ENCODE data around the gene METAP1D. TPM values are rescaled to one million over a fixed set of nuclear protein-coding genes. Genes with fewer than 3 reads are reported as not detected.
A peak's percentile ranks its signal among the peaks of the same experiment; 100 is the strongest.

METAP1D gene
- total and polyA plus RNA-seq, 8 donors = 2.9 to 16.2 (median 4.7) TPM

DNA sequence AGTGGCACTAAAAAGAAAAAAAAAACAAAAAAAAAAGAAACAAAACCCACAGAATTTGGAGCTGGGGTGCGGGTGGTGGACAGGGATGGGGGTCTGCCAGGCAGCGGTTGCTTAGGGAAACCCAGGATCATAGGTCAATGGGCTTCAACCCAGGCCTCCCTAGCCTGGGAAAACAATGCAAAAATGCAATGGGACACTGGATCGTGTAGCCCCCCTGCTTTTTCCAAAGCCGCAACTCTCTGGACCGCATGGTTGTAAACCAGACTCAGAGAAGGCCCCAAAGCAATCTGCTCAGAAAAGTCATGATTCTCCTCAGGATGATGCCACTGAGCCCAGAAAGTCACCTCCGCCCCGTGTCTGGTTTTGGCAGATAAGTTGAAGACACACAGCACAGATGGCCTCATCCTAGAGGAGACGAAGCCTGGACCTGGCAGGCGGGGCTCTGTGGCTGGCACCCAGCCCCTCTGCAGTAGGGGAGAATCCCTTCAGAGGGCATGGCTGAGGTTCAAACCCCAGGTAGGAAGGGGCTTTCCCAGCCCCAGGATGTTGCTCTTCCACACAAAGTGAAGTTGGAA is 97.9 kb downstream of the METAP1D start:
- Histone ChIP-seq H3K36me3 (no peaks in the 10 kb centered on the region), H3K9me3 (no peaks in the 10 kb centered on the region), H3K27ac (no peak overlapping the region), H3K27me3 (peaks cover 81 to 100% (median 100%) of the 10 kb centered on the region in 3 donors), H3K4me1 (peaks cover 70 to 89% (median 77%) of the 10 kb centered on the region in 4 donors), H3K4me3 (no peak overlapping the region)
- WGBS, 5 donors = 23 to 41% (median 31%) methylated on average over 6 to 9 of the region's 9 CpGs
- peak in 1 of 2 donors; percentile 21 for DNase-seq
- intact Hi-C loops (cut with DNase I; ENCODE audit: low total_unique reads) = no loop called here
- TF ChIP-seq EP300 (IDR thresholded peaks at IDR 0.05) (no peak), POLR2A (IDR thresholded peaks at IDR 0.05) (no peak), POLR2AphosphoS5 (IDR thresholded peaks at IDR 0.05) (no peak)
- TF ChIP-seq, protein P1, sequence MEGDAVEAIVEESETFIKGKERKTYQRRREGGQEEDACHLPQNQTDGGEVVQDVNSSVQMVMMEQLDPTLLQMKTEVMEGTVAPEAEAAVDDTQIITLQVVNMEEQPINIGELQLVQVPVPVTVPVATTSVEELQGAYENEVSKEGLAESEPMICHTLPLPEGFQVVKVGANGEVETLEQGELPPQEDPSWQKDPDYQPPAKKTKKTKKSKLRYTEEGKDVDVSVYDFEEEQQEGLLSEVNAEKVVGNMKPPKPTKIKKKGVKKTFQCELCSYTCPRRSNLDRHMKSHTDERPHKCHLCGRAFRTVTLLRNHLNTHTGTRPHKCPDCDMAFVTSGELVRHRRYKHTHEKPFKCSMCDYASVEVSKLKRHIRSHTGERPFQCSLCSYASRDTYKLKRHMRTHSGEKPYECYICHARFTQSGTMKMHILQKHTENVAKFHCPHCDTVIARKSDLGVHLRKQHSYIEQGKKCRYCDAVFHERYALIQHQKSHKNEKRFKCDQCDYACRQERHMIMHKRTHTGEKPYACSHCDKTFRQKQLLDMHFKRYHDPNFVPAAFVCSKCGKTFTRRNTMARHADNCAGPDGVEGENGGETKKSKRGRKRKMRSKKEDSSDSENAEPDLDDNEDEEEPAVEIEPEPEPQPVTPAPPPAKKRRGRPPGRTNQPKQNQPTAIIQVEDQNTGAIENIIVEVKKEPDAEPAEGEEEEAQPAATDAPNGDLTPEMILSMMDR (IDR thresholded peaks at IDR 0.05) = no peak

DNA sequence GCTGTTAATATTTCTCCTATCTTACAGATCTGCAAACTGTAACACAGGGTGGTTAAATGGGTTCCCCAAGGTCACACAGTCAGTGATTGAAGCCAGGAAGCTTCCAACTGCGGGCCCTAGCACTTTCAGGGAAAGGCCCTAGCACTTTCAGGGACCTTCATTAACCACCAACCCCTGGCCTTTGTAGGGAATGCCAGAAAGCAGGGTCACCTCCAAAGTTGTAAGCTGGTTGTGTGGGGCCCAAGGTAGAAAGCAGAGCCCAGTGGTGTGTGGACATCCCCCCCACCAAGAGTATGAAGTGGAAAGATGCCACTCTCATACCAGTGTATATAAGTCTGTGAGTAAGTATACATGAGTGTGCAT is 98.5 kb downstream of the METAP1D start:
- no peak overlapping the region for H3K4me3 ChIP-seq
- no peak for DNase-seq
- WGBS, 5 donors = 41 to 71% (median 60%) methylated on average over 1 of the region's 1 CpG
- H3K27ac ChIP-seq = no peak overlapping the region
- no peaks in the 10 kb centered on the region for H3K36me3 ChIP-seq
- intact Hi-C loops (cut with DNase I; ENCODE audit: low total_unique reads) = no loop called here
- peaks cover 77 to 100% (median 100%) of the 10 kb centered on the region in 3 donors for H3K27me3 ChIP-seq
- no peak for TF ChIP-seq EP300 (IDR thresholded peaks at IDR 0.05)
- TF ChIP-seq, protein P1 (IDR thresholded peaks at IDR 0.05) = no peak
- no peak for TF ChIP-seq POLR2A (IDR thresholded peaks at IDR 0.05)
- TF ChIP-seq POLR2AphosphoS5 (IDR thresholded peaks at IDR 0.05) = no peak
- H3K4me1 ChIP-seq = peaks cover 76 to 95% (median 83%) of the 10 kb centered on the region in 4 donors
- H3K9me3 ChIP-seq = no peaks in the 10 kb centered on the region

DNA sequence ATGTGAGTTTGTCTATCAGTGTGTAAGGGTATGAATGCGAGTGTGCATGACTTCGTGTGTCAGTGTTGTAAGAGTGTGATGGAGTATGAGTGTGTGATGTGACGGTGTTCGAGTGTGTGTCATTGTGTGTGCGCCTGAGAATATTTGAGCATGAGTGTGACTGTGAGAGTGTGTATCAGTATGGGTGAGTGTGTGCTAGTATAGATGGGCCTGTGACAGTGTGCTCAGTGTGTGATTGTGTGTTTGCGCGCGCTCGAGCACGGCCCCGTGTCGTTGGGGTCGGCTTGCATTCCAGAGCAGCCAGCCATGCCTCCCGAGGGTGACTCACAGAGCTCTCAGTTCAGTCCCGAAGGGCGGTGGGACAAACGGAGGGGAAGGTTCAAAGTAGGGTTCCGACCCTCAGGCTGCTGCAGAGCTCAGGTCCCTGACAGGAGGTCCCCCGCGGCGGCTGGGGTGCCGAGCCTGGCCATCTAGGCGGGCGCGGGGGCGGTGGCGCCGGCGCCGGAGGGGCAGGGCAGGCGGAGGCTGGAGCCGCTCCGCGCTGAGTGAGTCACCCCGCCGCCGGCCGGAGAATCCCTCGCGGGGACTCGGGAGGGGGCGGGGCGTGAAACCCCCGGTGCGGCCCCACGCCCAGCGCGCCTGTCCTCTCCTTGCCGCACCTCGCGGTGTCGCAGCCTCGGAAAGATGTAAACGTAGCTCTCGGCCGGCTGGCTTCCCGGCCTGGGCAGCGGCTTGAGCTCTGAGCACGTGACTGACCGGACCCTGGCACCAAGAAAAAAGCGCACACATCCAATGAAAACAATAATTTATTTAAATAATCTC is 99.1 kb downstream of the METAP1D start:
- WGBS, 5 donors = 5 to 7% (median 6%) methylated on average over 46 to 61 of the region's 61 CpGs
- Histone ChIP-seq H3K4me1 (peaks cover 78 to 100% (median 88%) of the 10 kb centered on the region in 4 donors), H3K4me3 (peak overlapping the region; percentile 13 to 50 (median 34)), H3K27ac (no peak overlapping the region), H3K36me3 (no peaks in the 10 kb centered on the region), H3K9me3 (no peaks in the 10 kb centered on the region), H3K27me3 (peaks cover 77 to 100% (median 100%) of the 10 kb centered on the region in 3 donors)
- peak in 1 of 2 donors; percentile 79 for DNase-seq
- TF ChIP-seq EP300 (IDR thresholded peaks at IDR 0.05) (no peak), POLR2A (IDR thresholded peaks at IDR 0.05) (no peak), POLR2AphosphoS5 (IDR thresholded peaks at IDR 0.05) (peak in 2 of 3 donors; percentile 1 to 3)
- TF ChIP-seq, protein P1 (IDR thresholded peaks at IDR 0.05) = no peak
- intact Hi-C loops (cut with DNase I; ENCODE audit: low total_unique reads) = no loop called here

DNA sequence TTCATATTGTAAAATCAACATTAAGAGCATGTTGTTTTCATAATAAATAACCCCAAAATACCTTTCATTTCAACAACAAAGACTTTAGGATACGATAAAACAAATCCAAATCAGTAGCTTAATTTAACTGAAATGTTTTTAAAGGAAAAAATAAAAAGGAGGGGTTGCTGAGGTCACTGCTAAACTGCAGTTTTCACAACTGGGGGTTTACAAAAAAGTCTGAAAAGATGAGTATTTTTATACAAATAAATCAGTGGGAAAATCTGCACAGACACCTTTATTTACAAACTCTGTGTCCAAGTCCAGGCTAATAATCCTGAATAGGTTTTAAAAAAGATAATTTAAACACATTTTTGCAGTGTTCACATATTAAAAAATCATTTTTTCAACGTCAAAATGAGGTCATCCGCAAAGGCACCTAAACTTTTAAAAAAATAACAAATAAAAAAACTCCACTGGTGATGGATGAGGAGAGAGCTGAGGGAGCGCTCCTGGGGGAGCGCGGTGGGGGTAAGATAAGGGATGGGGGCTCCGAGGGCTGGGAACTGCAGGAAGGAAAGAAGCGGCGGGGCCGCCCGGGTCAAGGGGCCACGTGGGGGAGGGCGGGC is 99.8 kb downstream of the METAP1D start:
- H3K27ac ChIP-seq = no peak overlapping the region
- no peaks in the 10 kb centered on the region for H3K9me3 ChIP-seq
- DNase-seq = no peak
- WGBS, 5 donors = 4 to 10% (median 7%) methylated on average over 13 of the region's 13 CpGs
- peak overlapping the region in 3 of 4 donors; percentile 27 to 60 (median 41) for H3K4me3 ChIP-seq
- intact Hi-C loops (cut with DNase I; ENCODE audit: low total_unique reads) = loop anchor here (10.0 kb wide), 2 partner anchors 285 to 395 kb away; no protein-coding TSS in a partner anchor
- peaks cover 74 to 93% (median 82%) of the 10 kb centered on the region in 4 donors for H3K4me1 ChIP-seq
- no peaks in the 10 kb centered on the region for H3K36me3 ChIP-seq
- H3K27me3 ChIP-seq = peaks cover 75 to 100% (median 100%) of the 10 kb centered on the region in 3 donors
- TF ChIP-seq, protein P1 (IDR thresholded peaks at IDR 0.05) = no peak
- no peak for TF ChIP-seq EP300 (IDR thresholded peaks at IDR 0.05)

All from stomach (tissue), 9 donors.